ENCODE data around the gene MKI67. TPM values are rescaled to one million over a fixed set of nuclear protein-coding genes. Genes with fewer than 3 reads are reported as not detected.

Gene MKI67
- total and polyA plus RNA-seq, 10 of the 15 experiments (the other 5 are each of a cell fraction or from before 2014, with no cell fraction given) = 22.3 to 183 (median 82.9) TPM

GRCh38 chr10:128147064-128147463 is 20.8 kb upstream of the MKI67 start (continued):
- no peak for TF ChIP-seq MEF2B (IDR thresholded peaks at IDR 0.05; ENCODE audit: partially characterized antibody, poor library complexity, severe bottlenecking)
- no peak for TF ChIP-seq BMI1 (IDR thresholded peaks at IDR 0.05; ENCODE audit: borderline replicate concordance)
- no peak for TF ChIP-seq PML (IDR thresholded peaks at IDR 0.05; ENCODE audit: low read length)
- TF ChIP-seq PBX3 (IDR thresholded peaks at IDR 0.05; ENCODE audit: insufficient replicate concordance, low read depth, low read length) = no peak
- TF ChIP-seq REST (IDR thresholded peaks at IDR 0.05; ENCODE audit: low read depth, low read length) = no peak
- no peak for TF ChIP-seq YBX1 (IDR thresholded peaks at IDR 0.05)
- TF ChIP-seq SPI1 (IDR thresholded peaks at IDR 0.05; ENCODE audit: borderline replicate concordance, insufficient read depth, low read depth, low read length) = 0 out of 2 replicates have a peak, but pooled peaks have one; percentile 11
- no peak for TF ChIP-seq CBX3 (IDR thresholded peaks at IDR 0.05; ENCODE audit: borderline replicate concordance, low read depth)
- no peak for TF ChIP-seq WRNIP1 (IDR thresholded peaks at IDR 0.05; ENCODE audit: borderline replicate concordance, low read depth, low read length)
- no peak for TF ChIP-seq SUZ12 (IDR thresholded peaks at IDR 0.05; ENCODE audit: unreplicated experiment)
- no peak for TF ChIP-seq NR2C2 (IDR thresholded peaks at IDR 0.05; ENCODE audit: borderline replicate concordance, control insufficient read depth, insufficient read length, low read depth)
- TF ChIP-seq TCF3 (IDR thresholded peaks at IDR 0.05; ENCODE audit: borderline replicate concordance, insufficient read depth, low read depth, low read length) = no peak
- no peak for TF ChIP-seq RAD51 (IDR thresholded peaks at IDR 0.05)
- TF ChIP-seq KLF5 (IDR thresholded peaks at IDR 0.05; ENCODE audit: partially characterized antibody) = no peak
- peak; percentile 61 for TF ChIP-seq YY1 (IDR thresholded peaks at IDR 0.05; ENCODE audit: low read depth, low read length)
- no peak for TF ChIP-seq ZNF217 (IDR thresholded peaks at IDR 0.05)
- no peak for TF ChIP-seq E2F4 (IDR thresholded peaks at IDR 0.05; ENCODE audit: low read depth, low read length)
- TF ChIP-seq KAT2A (conservative IDR thresholded peaks at IDR 0.05; ENCODE audit: control insufficient read depth, low read depth, low read length) = no peak
- peak; percentile 57; the same call in 1 of the 2 replicates for TF ChIP-seq MTA2 (IDR thresholded peaks at IDR 0.05; ENCODE audit: low read depth)
- no peak for TF ChIP-seq SMC3 (IDR thresholded peaks at IDR 0.05; ENCODE audit: borderline replicate concordance, low read length)
- TF ChIP-seq NBN (IDR thresholded peaks at IDR 0.05) = 0 out of 2 replicates have a peak, but pooled peaks have one; percentile 46
- no peak for TF ChIP-seq RB1 (IDR thresholded peaks at IDR 0.05; ENCODE audit: borderline replicate concordance)
- TF ChIP-seq E4F1 (IDR thresholded peaks at IDR 0.05; ENCODE audit: borderline replicate concordance, partially characterized antibody) = no peak
- TF ChIP-seq PAX8 (IDR thresholded peaks at IDR 0.05) = no peak; the same call in 1 of the 2 replicates
- TF ChIP-seq HDAC6 (IDR thresholded peaks at IDR 0.05; ENCODE audit: unreplicated experiment) = no peak
